HepG2 (cell line): ENCODE data around the gene CUL7. TPM values are rescaled to one million over a fixed set of nuclear protein-coding genes. Genes with fewer than 3 reads are reported as not detected.

Experiments used
- ATF7 ChIP-seq, 2 experiments: fragments of 450-650 bp in 1 of 2; sonication (generic) in 1 of 2; formaldehyde crosslinking in 1 of 2; IDR thresholded peaks; 2 replicates each; pipeline versions ENCODE4 v1.4.0 to v1.6.1; 2016 to 2020; ENCODE audit warnings: antibody characterized with exemption in 1 of 2, mild to moderate bottlenecking in 1 of 2, missing genetic modification reagents in 1 of 2
- BCL6 ChIP-seq: IDR thresholded peaks from 2 replicates; pipeline ENCODE4 v1.6.1; 2016; ENCODE audit warnings: missing genetic modification reagents, missing compliant biosample characterization
- BCLAF1 ChIP-seq: fragments of 450-650 bp; IDR thresholded peaks from 2 replicates; pipeline ENCODE4 v1.6.1; 2017; ENCODE audit warnings: mild to moderate bottlenecking
- GMEB2 ChIP-seq: IDR thresholded peaks from 2 replicates; pipeline ENCODE4 v1.6.1; 2016; ENCODE audit warnings: missing biosample characterization, missing genetic modification reagents, low read depth
- KDM3A ChIP-seq: IDR thresholded peaks from 2 replicates; pipeline ENCODE4 v1.6.1; 2018; ENCODE audit warnings: low read depth, missing compliant biosample characterization
- KDM5A ChIP-seq: fragments of 200-600 bp; sonication (generic); IDR thresholded peaks from 2 replicates; pipeline ENCODE4 v1.7.0; 2018; ENCODE audit warnings: antibody characterized with exemption, mild to moderate bottlenecking, low read length, borderline replicate concordance
- RFX5 ChIP-seq: IDR thresholded peaks from 2 replicates; pipeline ENCODE4 v1.6.1; 2011; ENCODE audit warnings: low read depth, low read length, improper control_type of control experiment
- SMARCC2 ChIP-seq: fragments of 450-650 bp; IDR thresholded peaks from 2 replicates; pipeline ENCODE4 v1.6.1; 2017; ENCODE audit warnings: antibody characterized with exemption, mild to moderate bottlenecking
- SYNCRIP ChIP-seq: fragments of 200-400 bp; formaldehyde crosslinking; IDR thresholded peaks from 2 replicates; pipeline ENCODE4 v1.6.1; 2018; ENCODE audit warnings: mild to moderate bottlenecking, low read depth, low read length; ENCODE audit not compliant: insufficient read depth
- TRAFD1 ChIP-seq: sonication (generic); formaldehyde crosslinking; IDR thresholded peaks from 2 replicates; pipeline ENCODE4 v1.5.1; 2020; ENCODE audit warnings: missing genetic modification reagents, mild to moderate bottlenecking, borderline replicate concordance
- ZKSCAN1 ChIP-seq: fragments of 150-350 bp; IDR thresholded peaks from 2 replicates; pipeline ENCODE4 v1.6.1; 2014; ENCODE audit warnings: low read length
- ZNF205 ChIP-seq: IDR thresholded peaks from 2 replicates; pipeline ENCODE4 v1.6.1; 2018; ENCODE audit warnings: missing biosample characterization, missing genetic modification reagents
- ZNF251 ChIP-seq: sonication (generic); formaldehyde crosslinking; IDR thresholded peaks from 2 replicates; pipeline ENCODE4 v1.9.0; 2021; ENCODE audit warnings: mild to moderate bottlenecking, missing genetic modification reagents
- ZNF274 ChIP-seq: sonication (generic); formaldehyde crosslinking; IDR thresholded peaks from 2 replicates; pipeline ENCODE4 v1.5.1; 2020; ENCODE audit warnings: mild to moderate bottlenecking, missing genetic modification reagents
- ZNF460 ChIP-seq: sonication (generic); formaldehyde crosslinking; IDR thresholded peaks from 2 replicates; pipeline ENCODE4 v1.5.1; 2020; ENCODE audit warnings: missing genetic modification reagents, mild to moderate bottlenecking, borderline replicate concordance
- ZNF503 ChIP-seq: sonication (generic); formaldehyde crosslinking; IDR thresholded peaks from 2 replicates; pipeline ENCODE4 v1.4.0; 2020; ENCODE audit warnings: missing genetic modification reagents
- ZNF543 ChIP-seq: sonication (generic); formaldehyde crosslinking; IDR thresholded peaks from 2 replicates; pipeline ENCODE4 v1.4.0; 2020; ENCODE audit warnings: mild to moderate bottlenecking, missing genetic modification reagents
- ZNF546 ChIP-seq: sonication (generic); formaldehyde crosslinking; conservative IDR thresholded peaks from 2 replicates; pipeline ENCODE4 v1.8.1; 2023; ENCODE audit warnings: mild to moderate bottlenecking, missing genetic modification reagents
- ZNF619 ChIP-seq: sonication (generic); formaldehyde crosslinking; IDR thresholded peaks from 2 replicates; pipeline ENCODE4 v1.4.0; 2020; ENCODE audit warnings: mild to moderate bottlenecking, missing genetic modification reagents
- ZNF781 ChIP-seq: sonication (generic); formaldehyde crosslinking; IDR thresholded peaks from 2 replicates; pipeline ENCODE4 v1.5.1; 2020; ENCODE audit warnings: borderline replicate concordance, mild to moderate bottlenecking, missing genetic modification reagents; ENCODE audit errors: not compliant biosample characterization
- ZNF891 ChIP-seq: sonication (generic); formaldehyde crosslinking; IDR thresholded peaks from 2 replicates; pipeline ENCODE4 v1.5.0; 2020; ENCODE audit warnings: mild to moderate bottlenecking, missing genetic modification reagents
- polyA plus RNA-seq, 8 experiments: library from polyadenylated mRNA; depleted of rRNA in 3 of 8; stranded (reverse) in 7 of 8; unstranded in 1 of 8; fragments of >200 nt; fragmentation: Illumina TruSeq in 4 of 8; extraction: Trizol in 4 of 8; gene quantifications; 2 replicates each; pipeline versions ENCODE4 v1.2.1 to v1.2.3, GENCODE V29; 2011 to 2016; ENCODE audit warnings: low read depth in 4 of 8, missing spikeins in 1 of 8, mixed read lengths in 1 of 8; ENCODE audit not compliant: insufficient read depth in 1 of 8
- total RNA-seq, 5 experiments: library from RNA; depleted of rRNA; stranded (reverse); fragments of >200 nt; fragmentation: Illumina TruSeq; extraction: Trizol; gene quantifications; 2 replicates each; pipeline ENCODE4 v1.2.3, GENCODE V29; 2016; ENCODE audit warnings: low read depth in 1 of 5

CUL7 gene
- total and polyA plus RNA-seq, 2 of the 13 experiments (the other 11 are each of a cell fraction or from before 2014, with no cell fraction given) = 32.0 to 60.7 TPM

GRCh38 chr6:43076464-43077332, 23.0 kb upstream of the CUL7 start (continued):
- no peak for TF ChIP-seq BCLAF1
- TF ChIP-seq ZNF274 = no peak
- no peak for TF ChIP-seq ATF7 (IDR thresholded peaks at IDR 0.05)
- TF ChIP-seq ATF7 (CRISPR knock-in tag; IDR thresholded peaks at IDR 0.05) = no peak
- peak; percentile 62; the same call in 1 of the 2 replicates for TF ChIP-seq ZNF619 (CRISPR knock-in tag)
- peak; percentile 67; the same call in 1 of the 2 replicates for TF ChIP-seq ZNF546 (CRISPR knock-in tag)
- TF ChIP-seq SMARCC2 = no peak
- TF ChIP-seq ZNF251 (CRISPR knock-in tag) = 0 out of 2 replicates have a peak, but pooled peaks have one; percentile 38
- 0 out of 2 replicates have a peak, but pooled peaks have one; percentile 3 for TF ChIP-seq BCL6 (CRISPR knock-in tag)
- TF ChIP-seq KDM3A (CRISPR knock-in tag) = no peak; the same call in 1 of the 2 replicates
- peak; percentile 55; the same call in 1 of the 2 replicates for TF ChIP-seq KDM5A
- TF ChIP-seq ZNF460 (CRISPR knock-in tag) = no peak; the same call in 1 of the 2 replicates
- no peak for TF ChIP-seq RFX5
- peak; percentile 16; the same call in 1 of the 2 replicates for TF ChIP-seq ZNF205 (CRISPR knock-in tag)
- TF ChIP-seq ZNF543 (CRISPR knock-in tag) = peak; percentile 84; the same call in 1 of the 2 replicates
- TF ChIP-seq SYNCRIP = no peak
- TF ChIP-seq ZNF781 (CRISPR knock-in tag) = no peak
- no peak for TF ChIP-seq ZNF503 (CRISPR knock-in tag)
- no peak for TF ChIP-seq GMEB2
- TF ChIP-seq ZNF891 (CRISPR knock-in tag) = no peak; the same call in 1 of the 2 replicates
- TF ChIP-seq TRAFD1 = peak; percentile 62; the same call in 1 of the 2 replicates
- TF ChIP-seq ZKSCAN1 = no peak
